Hepatocyte (in vitro differentiated cells): ENCODE data around the gene PRDM16. TPM values are rescaled to one million over a fixed set of nuclear protein-coding genes. Genes with fewer than 3 reads are reported as not detected.
"Not testable (repeated sequence)": the region's sequence is repeated elsewhere in the genome, so short reads cannot be mapped to it uniquely, and the experiment has no call there.

ENCODE experiments used
- DNase-seq: peaks from one replicate; pipeline ENCODE4 v3.0.0-alpha.2; 2016; ENCODE audit warnings: low spot score
- H2AFZ ChIP-seq: fragments of 200-600 bp; sonication (generic); 2 replicates; pipeline ENCODE4 v1.6.0; 2016; ENCODE audit warnings: antibody characterized with exemption, mild to moderate bottlenecking
- H3K27ac ChIP-seq: fragments of 200-600 bp; sonication (generic); 2 replicates; pipeline ENCODE4 v1.5.1; 2016; ENCODE audit warnings: mild to moderate bottlenecking
- H3K27me3 ChIP-seq: fragments of 200-600 bp; sonication (generic); 2 replicates; pipeline ENCODE4 v1.6.1; 2016
- H3K36me3 ChIP-seq: fragments of 200-600 bp; sonication (generic); replicated peaks from 2 replicates; pipeline ENCODE4 v1.5.1; 2016; ENCODE audit warnings: low read depth; ENCODE audit not compliant: insufficient read depth
- H3K4me1 ChIP-seq: fragments of 200-600 bp; sonication (generic); 2 replicates; pipeline ENCODE4 v1.5.1; 2016; ENCODE audit warnings: mild to moderate bottlenecking, moderate library complexity; ENCODE audit not compliant: insufficient read depth
- H3K4me2 ChIP-seq: fragments of 200-600 bp; sonication (generic); 2 replicates; pipeline ENCODE4 v1.6.0; 2016
- H3K4me3 ChIP-seq: fragments of 200-600 bp; sonication (generic); 2 replicates; pipeline ENCODE4 v1.5.1; 2016; ENCODE audit warnings: mild to moderate bottlenecking
- H3K79me2 ChIP-seq: fragments of 200-600 bp; sonication (generic); 2 replicates; pipeline ENCODE4 v1.6.0; 2017; ENCODE audit warnings: mild to moderate bottlenecking
- H3K9me2 ChIP-seq: fragments of 200-600 bp; sonication (generic); replicated peaks from 2 replicates; pipeline ENCODE4 v1.6.0; 2017; ENCODE audit warnings: mild to moderate bottlenecking; ENCODE audit not compliant: insufficient read depth
- H3K9me3 ChIP-seq: fragments of 200-600 bp; sonication (generic); 2 replicates; pipeline ENCODE4 v1.5.1; 2016; ENCODE audit warnings: low read depth, mild to moderate bottlenecking
- H4K20me1 ChIP-seq: fragments of 200-600 bp; sonication (generic); 2 replicates; pipeline ENCODE4 v1.6.0; 2016; ENCODE audit warnings: mild to moderate bottlenecking; ENCODE audit not compliant: insufficient read depth, poor library complexity, severe bottlenecking
- EZH2 ChIP-seq: fragments of 200-600 bp; sonication (generic); IDR thresholded peaks from 2 replicates; pipeline ENCODE4 v1.6.1; 2016; ENCODE audit warnings: antibody characterized with exemption, mild to moderate bottlenecking, borderline replicate concordance
- EZH2phosphoT487 ChIP-seq: fragments of 200-600 bp; sonication (generic); IDR thresholded peaks from one replicate; pipeline ENCODE4 v1.6.1; 2018; ENCODE audit warnings: antibody characterized with exemption, mild to moderate bottlenecking, low read depth, moderate library complexity; ENCODE audit not compliant: unreplicated experiment, severe bottlenecking
- WGBS: methylation state at CpG from one replicate; pipeline ENCODE4 v1.1.6; 2016; ENCODE audit warnings: low lambda C conversion rate; ENCODE audit errors: missing lambda C conversion rate; 5-methylcytosine and 5-hydroxymethylcytosine counted together
- polyA plus RNA-seq: library from polyadenylated mRNA; unstranded; fragments of >200 nt; fragmentation: Nextera tagmentation; extraction: Ambion mirVana; gene quantifications from 2 replicates; pipeline ENCODE4 v1.2.1, GENCODE V29; 2016
- total RNA-seq: library from RNA; depleted of rRNA; stranded (reverse); fragments of >200 nt; gene quantifications from 2 replicates; pipeline ENCODE4 v1.2.3, GENCODE V29; 2014
- TF ChIP-seq, protein P1 (sequence below): fragments of 200-600 bp; sonication (generic); IDR thresholded peaks from 2 replicates; pipeline ENCODE4 v1.5.1; 2016; ENCODE audit warnings: antibody characterized with exemption, mild to moderate bottlenecking; ENCODE audit not compliant: poor library complexity

Gene PRDM16
- total and polyA plus RNA-seq, 2 experiments from 2014 or later = 8.1 to 9.9 TPM

DNA sequence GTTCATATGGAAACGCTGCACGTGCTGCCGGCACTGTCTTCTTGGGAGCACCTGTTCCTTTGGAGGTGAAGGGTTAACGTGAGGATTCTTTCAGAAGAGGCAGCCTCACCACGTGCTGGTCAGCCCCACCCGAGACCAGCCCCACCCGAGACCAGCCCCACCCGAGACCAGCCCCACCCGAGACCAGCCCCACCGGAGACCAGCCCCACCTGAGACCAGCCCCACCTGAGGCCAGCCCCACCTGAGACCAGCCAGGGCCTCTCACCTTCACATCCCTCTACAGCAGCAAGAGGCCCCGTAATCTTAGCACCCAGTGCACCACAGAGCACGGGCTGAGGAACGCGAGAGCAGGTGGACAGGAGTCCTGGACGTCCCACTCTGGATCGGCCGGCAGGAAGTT is 18.0 kb downstream of the PRDM16 start:
- Histone ChIP-seq H3K79me2 (no peaks in the 10 kb centered on the region), H3K4me1 (no peaks in the 10 kb centered on the region), H3K9me2 (no peaks in the 10 kb centered on the region), H3K27ac (no peak overlapping the region), H3K9me3 (no peaks in the 10 kb centered on the region), H3K36me3 (no peaks in the 10 kb centered on the region), H3K4me3 (no peak overlapping the region), H4K20me1 (no peaks in the 10 kb centered on the region), H2AFZ (no peak overlapping the region), H3K27me3 (no peaks in the 10 kb centered on the region), H3K4me2 (no peak overlapping the region)
- DNase-seq = no peak
- TF ChIP-seq, protein P1, sequence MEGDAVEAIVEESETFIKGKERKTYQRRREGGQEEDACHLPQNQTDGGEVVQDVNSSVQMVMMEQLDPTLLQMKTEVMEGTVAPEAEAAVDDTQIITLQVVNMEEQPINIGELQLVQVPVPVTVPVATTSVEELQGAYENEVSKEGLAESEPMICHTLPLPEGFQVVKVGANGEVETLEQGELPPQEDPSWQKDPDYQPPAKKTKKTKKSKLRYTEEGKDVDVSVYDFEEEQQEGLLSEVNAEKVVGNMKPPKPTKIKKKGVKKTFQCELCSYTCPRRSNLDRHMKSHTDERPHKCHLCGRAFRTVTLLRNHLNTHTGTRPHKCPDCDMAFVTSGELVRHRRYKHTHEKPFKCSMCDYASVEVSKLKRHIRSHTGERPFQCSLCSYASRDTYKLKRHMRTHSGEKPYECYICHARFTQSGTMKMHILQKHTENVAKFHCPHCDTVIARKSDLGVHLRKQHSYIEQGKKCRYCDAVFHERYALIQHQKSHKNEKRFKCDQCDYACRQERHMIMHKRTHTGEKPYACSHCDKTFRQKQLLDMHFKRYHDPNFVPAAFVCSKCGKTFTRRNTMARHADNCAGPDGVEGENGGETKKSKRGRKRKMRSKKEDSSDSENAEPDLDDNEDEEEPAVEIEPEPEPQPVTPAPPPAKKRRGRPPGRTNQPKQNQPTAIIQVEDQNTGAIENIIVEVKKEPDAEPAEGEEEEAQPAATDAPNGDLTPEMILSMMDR = no peak
- TF ChIP-seq EZH2 = no peak
- no peak for TF ChIP-seq EZH2phosphoT487
- WGBS = 83% methylated on average over 17 of the region's 17 CpGs

DNA sequence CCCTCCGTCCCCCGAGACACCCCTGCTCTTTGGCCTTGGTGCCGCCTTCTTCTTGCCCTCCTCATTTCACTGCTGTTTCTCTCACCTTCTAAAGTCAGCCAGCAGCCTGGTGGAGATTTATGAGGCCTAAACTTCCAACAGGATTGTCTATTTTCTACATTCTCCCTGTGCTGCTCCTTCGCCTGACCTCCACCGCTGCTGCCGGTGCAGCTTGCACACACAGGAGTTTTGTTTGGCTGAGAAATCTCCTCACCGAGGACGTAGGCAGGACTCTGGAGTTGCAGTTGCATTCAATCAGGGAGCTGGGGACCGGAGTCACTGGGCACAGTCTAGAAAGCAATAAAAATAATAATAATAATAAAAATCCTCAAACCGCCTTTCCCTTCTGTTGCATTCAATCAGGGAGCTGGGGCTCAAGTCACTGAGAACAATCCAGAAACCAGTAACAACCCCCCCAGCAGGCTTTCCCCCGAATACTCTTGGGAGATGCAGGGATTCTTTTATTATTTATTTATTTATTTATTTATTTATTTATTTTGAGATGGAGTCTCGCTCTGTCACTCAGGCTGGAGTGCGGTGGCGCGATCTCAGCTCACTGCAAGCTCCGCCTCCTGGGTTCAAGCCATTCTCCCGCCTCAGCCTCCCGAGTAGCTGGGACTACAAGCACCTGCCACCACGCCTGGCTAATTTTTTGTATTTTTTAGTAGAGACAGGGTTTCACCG is 19.1 kb downstream of the PRDM16 start:
- WGBS = 84% methylated on average over 20 of the region's 20 CpGs

DNA sequence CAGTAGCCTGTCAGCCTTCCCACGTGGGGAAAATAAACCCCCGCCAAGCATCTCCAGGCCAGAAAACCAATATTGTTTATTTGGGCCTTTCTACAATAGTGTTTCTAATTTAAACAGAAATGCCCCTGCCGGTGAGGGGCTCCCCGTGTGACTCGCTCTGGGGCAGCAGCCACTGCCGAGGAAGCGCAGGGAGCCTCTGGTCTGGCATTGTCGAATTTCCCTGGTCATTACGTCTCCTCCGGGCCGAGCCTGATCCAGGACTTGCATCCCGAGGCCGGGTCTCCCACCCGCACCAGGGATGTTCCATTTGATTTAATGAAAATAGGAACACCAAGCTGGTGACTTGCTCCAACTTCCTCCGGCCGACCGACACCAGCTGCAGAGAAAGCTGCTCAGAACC is 20.5 kb downstream of the PRDM16 start:
- Histone ChIP-seq H3K4me3 (no peak overlapping the region), H3K4me1 (no peaks in the 10 kb centered on the region), H3K36me3 (no peaks in the 10 kb centered on the region), H2AFZ (no peak overlapping the region), H3K79me2 (no peaks in the 10 kb centered on the region), H3K27ac (no peak overlapping the region), H3K9me3 (no peaks in the 10 kb centered on the region), H4K20me1 (no peaks in the 10 kb centered on the region), H3K4me2 (no peak overlapping the region), H3K9me2 (no peaks in the 10 kb centered on the region), H3K27me3 (no peaks in the 10 kb centered on the region)
- TF ChIP-seq, protein P1 = no peak
- TF ChIP-seq EZH2 (no peak), EZH2phosphoT487 (no peak)
- DNase-seq = no peak
- 89% methylated on average over 17 of the region's 17 CpGs for WGBS

More for the DNA sequence above, 19.1 kb downstream of the PRDM16 start:
- not testable (repeated sequence) for H3K27me3 ChIP-seq, H3K4me3 ChIP-seq, H3K36me3 ChIP-seq, H2AFZ ChIP-seq, H3K4me1 ChIP-seq, DNase-seq, H3K4me2 ChIP-seq, H3K79me2 ChIP-seq, H4K20me1 ChIP-seq, H3K9me3 ChIP-seq, H3K9me2 ChIP-seq, H3K27ac ChIP-seq

DNA sequence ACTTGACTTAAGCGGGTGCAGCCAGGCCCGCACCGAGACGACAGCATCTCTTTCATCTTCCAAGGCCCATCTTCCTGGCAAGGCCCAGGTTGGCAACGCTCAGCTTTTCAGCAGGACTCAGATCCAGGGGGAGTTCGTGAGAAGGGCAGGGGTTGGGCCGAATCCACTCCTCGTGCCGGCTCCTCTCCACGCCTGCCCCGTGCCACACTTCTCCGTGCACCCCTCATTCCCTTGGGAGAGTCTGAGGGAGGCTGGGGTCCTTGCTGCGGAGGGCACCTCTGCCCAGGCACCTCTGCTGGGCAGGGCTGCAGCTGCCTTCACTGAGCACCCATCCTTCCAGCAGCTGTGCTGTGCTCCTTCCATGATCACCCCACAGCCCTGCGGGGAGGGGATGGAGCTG is 22.3 kb downstream of the PRDM16 start:
- Histone ChIP-seq H3K4me3 (no peak overlapping the region), H3K9me2 (no peaks in the 10 kb centered on the region), H3K79me2 (no peaks in the 10 kb centered on the region), H3K4me1 (no peaks in the 10 kb centered on the region), H2AFZ (no peak overlapping the region), H3K27ac (no peak overlapping the region), H3K9me3 (no peaks in the 10 kb centered on the region), H4K20me1 (no peaks in the 10 kb centered on the region), H3K27me3 (no peaks in the 10 kb centered on the region), H3K4me2 (no peak overlapping the region), H3K36me3 (no peaks in the 10 kb centered on the region)
- WGBS = 99% methylated on average over 14 of the region's 14 CpGs
- DNase-seq = no peak
- TF ChIP-seq, protein P1 = no peak
- TF ChIP-seq EZH2 (no peak), EZH2phosphoT487 (no peak)
